ENCODE measurements around the gene RAP1B. TPM values are rescaled to one million over a fixed set of nuclear protein-coding genes. Genes with fewer than 3 reads are reported as not detected.

RAP1B gene
- total RNA-seq, 4 donors from 2014 or later: 114 to 181 (median 149) TPM

DNA sequence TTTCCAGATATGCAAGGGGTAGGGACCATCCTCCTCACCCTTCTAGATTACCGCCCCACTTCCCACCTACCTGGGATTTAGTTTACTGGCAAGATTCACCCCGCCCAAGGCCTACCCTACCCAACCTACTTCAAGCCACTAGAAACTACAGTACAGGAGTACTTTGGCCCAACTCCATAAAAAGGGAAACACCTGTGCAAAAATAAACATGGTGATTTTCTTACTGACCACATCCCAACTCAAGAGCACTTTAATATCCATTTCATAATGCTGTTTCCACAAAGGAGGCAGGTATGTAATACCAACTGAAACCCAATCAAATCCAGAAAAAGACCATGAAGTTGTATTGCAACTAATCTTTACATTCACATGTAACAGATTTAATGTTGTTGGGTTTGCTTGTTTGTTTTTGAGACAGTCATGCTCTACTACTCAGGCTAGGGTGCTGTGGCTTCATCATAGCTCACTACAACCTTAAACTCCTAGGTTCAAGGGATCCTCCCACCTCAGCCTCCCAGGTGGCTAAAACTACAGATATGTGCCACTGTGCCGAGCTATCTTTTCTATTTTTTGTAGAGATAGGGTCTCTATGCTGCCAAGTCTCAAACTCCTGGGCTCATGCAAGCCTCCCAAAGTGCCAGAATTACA is 41.7 kb upstream of the RAP1B start:
- H3K4me3 ChIP-seq: no peak overlapping the region
- WGBS: 95% methylated on average over 3 of the region's 3 CpGs

DNA sequence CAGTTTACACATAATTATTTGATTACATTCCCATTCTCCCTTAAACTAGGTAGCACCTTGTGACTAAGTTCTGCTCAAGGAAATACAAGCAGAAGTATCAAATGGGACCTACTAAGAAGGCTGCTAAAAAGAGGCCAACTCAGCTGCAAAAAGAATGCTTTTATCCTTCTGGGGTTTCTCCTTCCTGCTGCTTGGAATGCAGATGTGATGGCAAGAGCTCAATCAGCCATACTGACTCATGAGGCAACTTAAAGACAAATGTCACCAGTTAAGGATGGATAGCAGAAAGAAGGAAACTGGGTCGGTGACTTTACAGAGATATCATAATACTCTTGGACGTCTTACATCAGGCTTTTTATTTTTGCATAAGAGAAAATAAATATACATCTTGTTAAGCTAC is 38.0 kb upstream of the RAP1B start:
- intact Hi-C loops (cut with DNase I): no loop called here
- H3K4me1 ChIP-seq: no peaks in the 10 kb centered on the region
- no peaks in the 10 kb centered on the region for H3K36me3 ChIP-seq
- TF ChIP-seq POLR2A (IDR thresholded peaks at IDR 0.05; ENCODE audit: low read depth): no peak
- no peak for TF ChIP-seq EP300 (IDR thresholded peaks at IDR 0.05)
- no peak for TF ChIP-seq POLR2AphosphoS5 (IDR thresholded peaks at IDR 0.05)
- TF ChIP-seq CTCF (IDR thresholded peaks at IDR 0.05): no peak
- DNase-seq (ENCODE audit: extremely low spot score): no peak
- no peak overlapping the region for H3K4me3 ChIP-seq
- WGBS: 77% methylated on average over 2 of the region's 2 CpGs
- no peak overlapping the region for H3K27ac ChIP-seq (replicated peaks in 1 of 4)
- no peaks in the 10 kb centered on the region for H3K27me3 ChIP-seq
- H3K9me3 ChIP-seq: no peaks in the 10 kb centered on the region

More for the DNA sequence above, 41.7 kb upstream of the RAP1B start:
- intact Hi-C loops (cut with DNase I): no loop called here
- DNase-seq (ENCODE audit: extremely low spot score): no peak
- H3K36me3 ChIP-seq: no peaks in the 10 kb centered on the region
- peaks cover 0 to 7% (median 4%) of the 10 kb centered on the region in 4 donors for H3K4me1 ChIP-seq
- no peak for TF ChIP-seq CTCF (IDR thresholded peaks at IDR 0.05)
- no peak for TF ChIP-seq EP300 (IDR thresholded peaks at IDR 0.05)
- TF ChIP-seq POLR2AphosphoS5 (IDR thresholded peaks at IDR 0.05): no peak
- TF ChIP-seq POLR2A (IDR thresholded peaks at IDR 0.05; ENCODE audit: low read depth): no peak
- H3K27me3 ChIP-seq: no peaks in the 10 kb centered on the region
- no peak overlapping the region for H3K27ac ChIP-seq (replicated peaks in 1 of 4)
- no peaks in the 10 kb centered on the region for H3K9me3 ChIP-seq

DNA sequence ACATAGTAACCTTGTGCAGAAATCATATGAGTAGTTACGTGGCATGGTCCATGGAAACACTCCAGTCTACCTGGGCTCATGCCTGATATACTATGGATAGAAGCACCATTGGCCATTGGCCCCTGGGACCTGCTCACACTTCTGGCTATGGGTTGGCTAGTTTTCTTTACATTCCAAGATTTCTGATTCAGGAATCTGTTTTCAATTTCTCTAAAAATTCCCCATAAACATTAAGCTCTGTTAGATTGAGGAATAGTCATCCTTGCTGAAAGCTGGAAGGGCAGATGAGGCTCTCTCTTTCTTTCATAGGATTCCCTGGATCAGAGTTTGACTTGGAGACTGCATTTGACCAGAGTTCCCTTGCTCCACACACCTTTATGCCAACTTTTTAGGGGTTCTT is 37.3 kb upstream of the RAP1B start:
- 91% methylated on average over 1 of the region's 1 CpG for WGBS
- Histone ChIP-seq H3K4me1 (no peaks in the 10 kb centered on the region), H3K27ac (replicated peaks in 1 of 4) (no peak overlapping the region), H3K36me3 (no peaks in the 10 kb centered on the region), H3K27me3 (no peaks in the 10 kb centered on the region), H3K9me3 (no peaks in the 10 kb centered on the region), H3K4me3 (no peak overlapping the region)
- no peak for DNase-seq (ENCODE audit: extremely low spot score)
- intact Hi-C loops (cut with DNase I): no loop called here
- no peak for TF ChIP-seq CTCF (IDR thresholded peaks at IDR 0.05)
- no peak for TF ChIP-seq EP300 (IDR thresholded peaks at IDR 0.05)
- TF ChIP-seq POLR2A (IDR thresholded peaks at IDR 0.05; ENCODE audit: low read depth): no peak
- no peak for TF ChIP-seq POLR2AphosphoS5 (IDR thresholded peaks at IDR 0.05)

GRCh38 chr12:68577949-68578348 is 32.8 kb upstream of the RAP1B start:
- no peaks in the 10 kb centered on the region for H3K36me3 ChIP-seq
- no peak for DNase-seq (ENCODE audit: extremely low spot score)
- H3K27ac ChIP-seq (replicated peaks in 1 of 4): no peak overlapping the region
- no peak for TF ChIP-seq CTCF (IDR thresholded peaks at IDR 0.05)
- TF ChIP-seq EP300 (IDR thresholded peaks at IDR 0.05): no peak
- H3K4me3 ChIP-seq: no peak overlapping the region
- no peaks in the 10 kb centered on the region for H3K27me3 ChIP-seq
- intact Hi-C loops (cut with DNase I): no loop called here
- H3K4me1 ChIP-seq: no peaks in the 10 kb centered on the region
- H3K9me3 ChIP-seq: no peaks in the 10 kb centered on the region
- WGBS: 74% methylated on average over 1 of the region's 1 CpG

DNA sequence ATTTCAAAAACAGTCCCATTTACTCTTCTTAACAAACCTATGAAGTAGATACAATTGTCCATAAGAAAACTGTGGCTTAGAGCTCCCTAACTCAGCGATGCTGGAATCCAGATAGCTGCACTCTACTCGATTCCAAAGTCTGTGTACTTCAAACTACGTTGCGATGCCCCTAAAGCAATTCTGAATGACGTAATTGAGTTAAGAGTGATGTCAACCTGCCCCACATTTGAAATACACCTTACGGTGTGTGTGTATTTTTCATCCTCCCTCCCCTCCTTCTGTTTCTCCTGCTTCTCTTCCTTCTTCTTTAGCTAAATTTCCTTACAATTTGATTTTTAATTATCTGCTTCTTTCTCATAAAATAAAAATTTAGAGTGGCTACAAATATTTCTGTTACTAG is 31.9 kb upstream of the RAP1B start:
- Histone ChIP-seq H3K27me3 (no peaks in the 10 kb centered on the region), H3K9me3 (no peaks in the 10 kb centered on the region), H3K4me1 (no peaks in the 10 kb centered on the region), H3K36me3 (no peaks in the 10 kb centered on the region), H3K27ac (replicated peaks in 1 of 4) (no peak overlapping the region), H3K4me3 (no peak overlapping the region)
- intact Hi-C loops (cut with DNase I): no loop called here
- TF ChIP-seq POLR2A (IDR thresholded peaks at IDR 0.05; ENCODE audit: low read depth) (no peak), EP300 (IDR thresholded peaks at IDR 0.05) (no peak), POLR2AphosphoS5 (IDR thresholded peaks at IDR 0.05) (no peak), CTCF (IDR thresholded peaks at IDR 0.05) (no peak)
- 90% methylated on average over 6 of the region's 6 CpGs for WGBS
- no peak for DNase-seq (ENCODE audit: extremely low spot score)

All from esophagus muscularis mucosa (tissue), 4 donors.